GM19395 (cell line): Measurements from ENCODE around the gene GRIN3B.
"Not testable (repeated sequence)": the region's sequence is repeated elsewhere in the genome, so short reads cannot be mapped to it uniquely, and the experiment has no call there.

Experiments
- ATAC-seq: cut with Tn5 transposase; IDR thresholded peaks from one replicate; pipeline ENCODE4 v1.9.1; 2021; ENCODE audit warnings: mild to moderate bottlenecking, moderate library complexity; ENCODE audit not compliant: unreplicated experiment

GRIN3B gene

DNA sequence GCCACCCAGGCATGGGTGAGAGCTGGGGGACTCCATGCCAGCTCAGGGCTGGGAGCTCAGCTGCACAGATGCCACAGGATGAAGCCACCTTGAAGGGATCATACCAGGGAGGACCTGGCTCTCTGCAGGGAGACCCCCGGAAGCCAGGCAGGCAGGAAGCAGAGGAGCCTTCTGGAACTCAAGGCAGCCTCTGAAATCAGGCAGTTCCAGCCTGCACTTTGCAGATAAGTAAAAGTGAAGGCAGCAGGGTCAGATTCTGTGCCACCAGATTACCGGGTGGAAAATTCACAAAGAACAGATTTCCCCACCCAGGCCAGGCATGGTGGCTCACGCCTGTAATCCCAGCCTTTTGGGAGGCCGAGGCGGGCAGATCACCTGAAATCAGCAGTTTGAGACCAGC is 18.2 kb downstream of the GRIN3B start:
- ATAC-seq, result no peak

DNA sequence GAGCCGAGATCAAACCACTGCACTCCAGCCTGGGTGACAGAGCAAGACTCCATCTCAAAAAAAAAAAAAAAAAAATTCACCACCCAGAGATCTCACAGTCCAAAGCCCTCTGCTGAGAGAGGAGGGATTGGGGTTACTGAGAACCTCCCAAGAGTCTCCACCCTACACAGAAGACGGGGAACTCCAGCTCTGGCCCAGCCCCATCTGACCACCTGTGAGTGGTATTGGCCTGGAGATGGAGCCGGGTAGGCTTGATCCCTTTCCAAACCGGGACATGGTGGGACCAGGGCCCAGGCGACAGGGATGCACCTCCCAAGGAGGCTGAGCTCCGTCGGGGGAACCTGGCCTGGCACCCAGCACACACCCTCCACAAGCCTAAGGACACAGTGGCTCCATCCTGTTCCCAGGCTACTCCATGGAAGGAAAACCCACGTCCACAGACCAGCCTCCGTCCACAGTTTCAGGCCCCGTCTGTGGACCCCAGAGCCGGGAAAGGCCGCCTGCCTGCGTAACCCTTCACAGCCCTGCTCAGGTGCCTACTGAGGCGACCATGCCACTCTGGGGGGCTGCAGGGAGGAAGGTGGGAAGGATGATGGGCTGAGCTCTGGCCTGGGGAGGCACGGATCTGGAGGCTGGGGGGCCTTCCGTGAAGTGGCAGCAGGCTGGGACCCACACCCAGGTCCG is 18.9 kb downstream of the GRIN3B start:
- no peak for ATAC-seq

- ATAC-seq, result no peak
Measured at GRCh38 chr19:1019616-1019961, 19.4 kb downstream of the GRIN3B start.

DNA sequence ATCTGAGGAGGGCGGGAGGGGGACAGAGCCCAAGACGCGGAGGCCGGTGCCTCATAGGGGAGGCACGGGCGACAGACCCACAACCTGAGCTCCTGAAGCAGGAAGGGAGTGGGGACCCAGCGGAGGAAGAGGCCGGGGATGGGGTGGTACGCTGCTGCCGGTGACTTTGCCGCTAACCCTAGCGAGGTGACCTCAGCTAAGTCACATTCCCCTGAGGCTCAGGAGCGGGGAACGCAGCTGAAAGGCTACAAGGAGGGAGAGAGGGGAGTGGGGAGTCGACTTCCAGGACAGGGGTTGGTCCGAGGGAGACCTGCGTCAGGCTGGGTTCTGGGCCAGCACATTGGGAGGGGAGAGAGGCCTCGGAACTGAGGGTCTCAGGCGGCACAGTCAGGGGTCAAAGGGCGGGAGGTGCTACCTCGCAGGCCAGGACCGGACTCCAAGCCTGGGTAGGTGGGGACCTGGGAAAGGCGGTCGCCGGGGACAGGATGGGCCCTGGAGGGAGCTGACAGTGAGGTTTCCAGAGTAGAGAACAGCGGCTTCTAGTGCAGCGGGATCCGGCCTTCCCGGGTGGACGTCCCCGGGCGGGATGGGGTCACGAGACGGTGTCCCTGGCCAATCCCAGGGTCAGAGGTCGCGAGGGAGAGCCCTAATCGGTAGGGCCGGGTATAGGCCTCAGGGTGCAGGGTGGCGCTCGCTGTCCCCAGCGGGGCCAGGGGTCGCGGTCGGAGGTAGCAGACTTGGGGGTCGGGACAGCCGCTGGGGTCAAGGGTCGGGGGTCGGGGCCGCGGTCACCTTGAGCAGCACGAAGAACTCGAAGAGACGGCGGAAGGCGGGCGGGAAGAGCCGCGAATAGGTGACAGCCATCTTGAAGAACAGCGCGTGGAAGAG is 20.0 kb downstream of the GRIN3B start:
- ATAC-seq, result no peak

DNA sequence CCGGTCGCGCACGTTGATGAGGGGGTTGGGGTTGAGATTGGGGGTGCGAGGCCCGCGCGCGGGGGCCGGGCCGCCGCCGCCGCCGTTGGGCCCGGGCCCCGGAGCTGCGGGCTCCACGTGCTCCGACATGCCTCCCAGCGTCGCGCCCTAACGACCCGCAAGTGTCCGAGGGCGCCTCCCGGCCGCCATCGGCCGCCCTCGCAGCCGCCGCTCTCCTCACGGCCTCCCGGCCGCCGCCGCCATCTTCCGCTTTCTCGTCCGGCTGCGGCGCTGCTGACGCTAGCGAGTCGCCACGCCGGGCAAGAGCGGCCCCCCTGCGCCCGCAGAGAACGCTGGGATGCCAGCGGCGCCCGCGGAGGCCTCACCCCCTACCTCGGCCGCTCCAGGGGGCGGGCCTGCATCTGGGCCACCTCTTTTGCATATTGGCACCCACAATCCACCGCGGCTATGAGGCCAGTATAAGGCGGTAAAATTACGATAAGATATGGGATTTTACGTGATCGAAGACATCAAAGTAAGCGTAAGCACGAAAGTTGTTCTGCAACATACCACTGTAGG is 20.7 kb downstream of the GRIN3B start, which contains the start of gene TMEM259:
TMEM259 (minus strand) TSS at position 256 of the 558 bp plus-strand sequence; CDS start at position 129, 127 bp downstream.
- ATAC-seq, result peak; percentile 66

DNA sequence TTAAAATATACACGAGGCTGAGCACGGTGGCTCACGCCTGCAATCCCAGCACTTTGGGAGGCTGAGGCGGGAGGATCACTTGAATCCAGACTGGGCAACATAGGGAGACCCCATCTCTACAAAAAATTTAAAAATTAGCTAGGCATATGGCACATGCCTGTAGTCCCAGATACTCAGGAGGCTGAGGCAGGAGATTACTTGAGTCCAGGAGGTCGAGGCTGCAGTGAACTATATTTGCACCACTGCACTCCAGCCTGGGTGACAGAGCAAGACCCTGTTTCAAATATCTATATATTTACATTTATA is 23.6 kb downstream of the GRIN3B start:
- not testable (repeated sequence) for ATAC-seq

- not testable (repeated sequence) for ATAC-seq
Measured at GRCh38 chr19:1025080-1025479, 24.9 kb downstream of the GRIN3B start.

DNA sequence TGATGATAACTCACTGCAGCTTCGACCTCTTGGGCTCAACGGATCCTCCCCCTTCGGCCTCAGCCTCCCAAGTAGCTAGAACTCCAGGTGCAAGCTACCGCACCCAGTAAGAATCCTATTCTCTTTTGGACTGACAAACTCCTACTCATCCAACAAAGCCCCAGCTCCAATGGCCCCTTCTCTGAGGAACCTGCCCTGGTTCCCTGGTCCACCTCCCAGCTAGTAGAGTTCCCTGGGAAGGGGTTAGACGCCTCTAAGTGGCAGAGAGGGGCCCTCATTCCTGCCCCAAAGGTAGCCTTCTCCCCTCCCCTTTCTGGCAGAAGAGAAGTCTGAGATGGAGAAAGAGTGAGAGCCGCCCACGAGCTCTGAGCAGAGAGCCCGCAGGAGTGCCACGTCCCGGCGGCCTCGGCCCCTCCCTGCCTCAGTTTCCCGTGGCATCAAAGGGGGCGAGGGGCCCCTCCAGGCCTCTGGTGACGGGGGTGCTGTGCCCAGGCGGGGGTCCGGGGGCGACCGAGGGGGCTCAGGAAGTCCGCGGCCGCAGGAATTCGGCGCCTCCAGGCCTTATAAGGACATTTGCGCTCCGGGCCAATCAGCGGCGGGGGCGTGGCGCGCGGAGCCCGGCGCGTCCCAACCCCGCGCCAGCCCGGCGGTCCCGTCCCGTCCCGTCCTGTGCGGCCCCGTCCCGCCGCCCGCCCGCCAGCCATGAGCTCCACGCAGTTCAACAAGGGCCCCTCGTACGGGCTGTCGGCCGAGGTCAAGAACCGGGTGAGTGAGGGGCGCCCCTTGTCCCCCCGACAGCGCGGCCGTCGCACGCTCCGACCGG is 26.0 kb downstream of the GRIN3B start, which contains the start of gene CNN2:
CNN2 (plus strand) TSS at position 649 of the 823 bp plus-strand sequence; CDS start at position 703, 54 bp downstream.
- ATAC-seq, result no peak

- ATAC-seq, result no peak
Measured at GRCh38 chr19:1026783-1027649, 26.8 kb downstream of the GRIN3B start.

DNA sequence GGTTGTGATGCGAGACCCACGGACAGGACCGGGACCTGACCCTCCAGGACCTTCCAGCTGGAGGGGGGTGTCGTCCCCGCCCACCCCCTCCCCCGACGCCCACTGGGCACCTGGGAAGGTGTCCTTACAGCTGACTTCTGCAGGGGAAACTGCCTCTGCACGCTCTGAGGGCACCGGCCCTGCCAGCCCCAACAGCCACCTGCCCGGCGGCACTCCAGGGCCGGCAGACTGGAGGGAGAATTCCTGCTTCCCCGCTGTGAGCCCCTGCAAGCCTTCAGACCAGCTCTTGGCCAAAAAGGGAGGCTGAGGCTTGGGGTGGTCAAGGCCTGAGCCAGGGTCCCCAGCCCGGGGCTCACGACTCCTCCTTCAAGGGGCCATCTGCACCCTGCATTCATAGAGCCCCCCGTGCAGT is 27.4 kb downstream of the GRIN3B start:
- no peak for ATAC-seq

DNA sequence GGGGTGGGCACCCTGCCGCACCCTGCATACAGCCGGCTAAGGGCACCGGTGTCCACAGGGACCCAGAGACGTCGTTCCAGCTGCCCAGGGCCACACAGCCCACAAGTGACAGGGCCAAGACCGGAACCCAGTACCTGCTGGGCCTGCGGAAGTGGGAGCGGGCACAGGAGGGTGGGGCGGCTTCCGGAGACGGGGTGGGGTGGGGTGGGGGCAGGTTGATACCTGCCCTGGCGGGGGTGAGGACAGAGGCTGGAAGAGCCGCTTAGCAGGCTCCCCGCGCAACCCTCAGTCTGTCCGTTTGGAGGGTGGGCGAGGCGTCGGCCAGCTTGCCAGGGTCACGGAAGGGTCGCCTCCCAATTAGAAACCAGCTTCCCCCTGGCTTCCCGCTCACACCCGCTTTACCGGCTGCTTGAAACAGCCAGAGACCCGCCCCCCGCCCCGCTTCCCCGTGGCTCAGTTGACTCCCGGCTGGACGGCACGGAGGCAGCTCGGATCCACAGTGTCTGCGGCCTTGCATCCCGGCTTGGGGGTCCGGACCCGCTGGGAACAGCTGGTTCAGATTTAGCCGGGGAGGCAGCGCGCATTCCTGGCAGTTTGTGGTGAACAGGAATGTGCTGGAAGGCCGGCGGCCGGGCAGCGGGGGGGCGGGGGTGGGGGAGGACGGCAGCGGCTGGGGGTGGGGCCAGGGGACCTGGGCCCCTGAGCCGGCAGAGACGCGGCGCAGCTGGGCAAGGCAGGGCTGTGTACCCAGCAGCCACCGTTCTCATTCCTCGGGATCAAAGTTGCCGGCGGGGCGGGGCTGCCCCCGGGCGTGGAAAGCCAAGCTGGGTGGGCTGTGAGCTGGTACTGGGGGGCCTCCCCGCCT is 28.1 kb downstream of the GRIN3B start:
- no peak for ATAC-seq

DNA sequence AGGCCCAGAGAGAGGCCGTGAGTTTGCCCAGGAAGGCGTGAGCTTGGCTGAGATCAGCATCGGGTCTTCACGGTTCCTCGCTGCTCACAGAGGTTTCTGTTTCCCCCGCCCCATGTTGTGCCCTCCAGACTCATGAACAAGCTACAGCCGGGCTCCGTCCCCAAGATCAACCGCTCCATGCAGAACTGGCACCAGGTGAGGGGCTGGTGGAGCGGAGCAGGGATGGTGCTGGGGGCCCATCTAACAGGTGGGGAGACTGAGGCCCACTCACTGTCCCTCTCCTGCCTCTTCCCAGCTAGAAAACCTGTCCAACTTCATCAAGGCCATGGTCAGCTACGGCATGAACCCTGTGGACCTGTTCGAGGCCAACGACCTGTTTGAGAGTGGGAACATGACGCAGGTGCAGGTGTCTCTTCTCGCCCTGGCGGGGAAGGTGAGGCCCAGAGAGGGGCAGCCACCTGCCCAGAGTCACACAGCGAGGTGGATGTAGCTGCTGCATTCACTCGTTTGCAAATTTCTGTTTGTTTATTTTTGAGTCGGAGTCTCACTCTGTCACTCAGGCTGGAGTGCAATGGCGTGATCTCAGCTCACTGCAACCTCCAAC is 32.1 kb downstream of the GRIN3B start:
- ATAC-seq, result no peak

- no peak for ATAC-seq
Measured at GRCh38 chr19:1035998-1036621, 35.9 kb downstream of the GRIN3B start.

DNA sequence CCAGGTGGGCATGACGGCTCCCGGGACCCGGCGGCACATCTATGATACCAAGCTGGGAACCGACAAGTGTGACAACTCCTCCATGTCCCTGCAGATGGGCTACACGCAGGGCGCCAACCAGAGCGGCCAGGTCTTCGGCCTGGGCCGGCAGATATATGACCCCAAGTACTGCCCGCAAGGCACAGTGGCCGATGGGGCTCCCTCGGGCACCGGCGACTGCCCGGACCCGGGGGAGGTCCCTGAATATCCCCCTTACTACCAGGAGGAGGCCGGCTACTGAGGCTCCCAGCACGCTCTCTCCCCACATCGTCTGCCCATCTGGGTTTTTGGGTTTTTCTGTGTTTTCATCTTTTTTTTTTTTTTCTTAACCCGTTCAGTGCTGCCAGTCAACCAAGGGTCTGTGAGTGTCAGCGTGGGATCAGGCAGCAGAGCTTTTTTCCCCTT is 37.4 kb downstream of the GRIN3B start:
- no peak for ATAC-seq

DNA sequence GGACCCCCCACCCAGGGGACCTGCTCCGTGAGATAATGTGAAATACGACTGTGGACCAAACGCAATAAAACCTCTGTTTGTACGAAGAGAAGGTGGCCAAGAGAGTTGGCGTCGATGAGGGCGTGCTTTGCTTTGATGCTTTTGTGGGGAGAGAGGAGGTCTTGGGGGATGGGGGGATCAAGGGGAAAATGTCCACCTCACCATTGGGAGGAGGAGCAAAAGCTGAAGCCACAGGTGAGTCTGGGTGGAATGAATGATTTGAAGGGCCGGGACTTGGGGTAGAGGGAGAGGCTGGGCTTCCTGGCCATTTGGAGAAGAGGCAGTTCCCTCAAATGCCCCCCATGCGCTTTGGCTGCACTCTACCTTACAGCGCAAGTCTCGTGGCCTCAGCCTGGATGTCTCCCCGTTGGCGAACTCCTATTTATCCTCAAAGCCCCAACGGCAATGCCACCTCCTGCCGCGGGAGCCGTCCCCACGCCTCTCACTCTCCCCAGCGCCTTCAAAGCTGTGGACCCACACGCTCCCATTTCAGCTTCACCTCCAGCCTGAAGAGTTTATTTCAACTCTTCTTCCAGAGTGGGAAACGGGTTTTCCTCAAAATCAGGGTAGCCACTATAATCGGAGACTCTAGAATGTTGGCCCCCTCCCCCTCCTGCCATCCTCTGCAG is 38.9 kb downstream of the GRIN3B start:
- ATAC-seq, result no peak

- peak; percentile 66 for ATAC-seq
Measured at GRCh38 chr19:1039646-1040475, 39.6 kb downstream of the GRIN3B start, which contains the start of gene ABCA7. Gene ABCA7 (plus strand): TSS chr19:1040107. CDS start chr19:1041362, 1,255 bp downstream.
